A549 treated with Hydrocortisone at 1 μM for 4 hours (cell line): ENCODE results near the gene LRP4. TPM values are rescaled to one million over a fixed set of nuclear protein-coding genes. Genes with fewer than 3 reads are reported as not detected.

Experiments used
- total RNA-seq: library from RNA; stranded (reverse); fragments of 200-300 nt; extraction: Qiagen RNA extraction; gene quantifications from 5 replicates; pipeline ENCODE4 v1.2.3, GENCODE V29; 2022

The LRP4 gene
- 6.9 to 10.2 TPM (median 7.1 TPM) in 5 replicates for total RNA-seq

GRCh38 chr11:46918083-46918787 is at the start of gene LRP4:
Gene LRP4 (minus strand): TSS chr11:46918550. CDS start chr11:46918379, 171 bp downstream.

GRCh38 chr11:46936138-46937110 is 18.1 kb upstream of the LRP4 start, which contains the start of gene CSTPP1:
Gene CSTPP1 (plus strand): TSS chr11:46936761. CDS start chr11:46936806, 45 bp downstream.

GRCh38 chr11:46845740-46846509 is 72.4 kb downstream of the LRP4 start, which contains the start of gene CKAP5:
Gene CKAP5 (minus strand): TSS chr11:46846280. CDS start chr11:46821231, 25,049 bp downstream.

Other genes with a start within 250 kb of the LRP4 start
- gene ARHGAP1, start 217.9 kb downstream of the LRP4 start, total RNA-seq, result 56.9 to 73.8 TPM (median 60.2 TPM) in 5 replicates
- gene ZNF408, start 217.5 kb downstream of the LRP4 start, total RNA-seq, result 17.0 to 22.2 TPM (median 19.6 TPM) in 5 replicates
- 1.7 to 3.3 TPM (median 2.3 TPM) in 5 replicates for gene F2, start 199.3 kb downstream of the LRP4 start, total RNA-seq
- gene CKAP5, start 72.3 kb downstream of the LRP4 start, total RNA-seq, result 57.8 to 91.6 TPM (median 64.9 TPM) in 5 replicates
- gene CSTPP1, start 18.2 kb upstream of the LRP4 start, total RNA-seq, result 27.9 to 34.8 TPM (median 30.6 TPM) in 5 replicates